Measurements from ENCODE around the gene OR9A4. TPM values are rescaled to one million over a fixed set of nuclear protein-coding genes. Genes with fewer than 3 reads are reported as not detected.
A peak's percentile ranks its signal among the peaks of the same experiment; 100 is the strongest.

OR9A4 gene
- total RNA-seq, 1 experiment from 2014 or later: not detected

DNA sequence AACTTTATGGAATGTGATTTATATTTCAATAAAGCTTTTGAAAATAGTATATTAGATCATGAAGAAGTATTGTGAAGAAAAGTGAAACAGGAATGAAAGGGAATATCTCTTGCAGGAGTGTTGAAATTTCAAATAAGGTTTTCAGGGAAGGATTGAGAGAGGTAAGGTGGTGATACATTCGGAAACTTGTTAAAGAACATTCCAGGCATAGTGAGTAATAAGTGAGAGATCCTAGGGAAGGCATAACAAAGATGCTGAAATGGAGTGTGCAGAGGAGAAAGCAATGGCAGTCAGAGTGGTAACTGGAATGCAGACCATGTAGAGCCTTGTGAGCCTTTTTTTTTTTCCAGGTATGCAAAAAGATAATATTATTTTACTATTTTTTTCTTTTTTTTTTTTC, 4.1 kb downstream of the OR9A4 start:
- Histone ChIP-seq H3K9ac (ENCODE audit: low read length) (no peak overlapping the region), H3K9me3 (ENCODE audit: low read length) (no peaks in the 10 kb centered on the region), H3K36me3 (ENCODE audit: low read depth, low read length) (no peaks in the 10 kb centered on the region), H3K79me2 (ENCODE audit: low read length) (no peaks in the 10 kb centered on the region), H3K4me2 (ENCODE audit: low read length) (no peak overlapping the region), H3K27ac (ENCODE audit: low read length) (no peak overlapping the region), H3K4me3 (ENCODE audit: low read length) (no peak overlapping the region), H3K27me3 (ENCODE audit: low read length) (peaks cover 15% of the 10 kb centered on the region; the same call in 1 of the 2 replicates), H3K9me2 (replicated peaks; ENCODE audit: low read length) (no peaks in the 10 kb centered on the region), H3K4me1 (ENCODE audit: insufficient read depth, low read length) (no peaks in the 10 kb centered on the region), H2AFZ (ENCODE audit: low read length) (no peak overlapping the region), H4K20me1 (ENCODE audit: low read length) (no peaks in the 10 kb centered on the region), H3F3A (ENCODE audit: low read length, unreplicated experiment) (no peaks in the 10 kb centered on the region)
- ATAC-seq (no peak), DNase-seq (peak; percentile 11)
- ChIA-PET CTCF (no interaction called here), POLR2A (ENCODE audit: unreplicated experiment) (no interaction called here)
- TF ChIP-seq EZH2 (IDR thresholded peaks at IDR 0.05; ENCODE audit: low read length, unreplicated experiment) (no peak), EZH2phosphoT487 (IDR thresholded peaks at IDR 0.05; ENCODE audit: borderline replicate concordance, low read length) (no peak)
- TF ChIP-seq, protein P1, sequence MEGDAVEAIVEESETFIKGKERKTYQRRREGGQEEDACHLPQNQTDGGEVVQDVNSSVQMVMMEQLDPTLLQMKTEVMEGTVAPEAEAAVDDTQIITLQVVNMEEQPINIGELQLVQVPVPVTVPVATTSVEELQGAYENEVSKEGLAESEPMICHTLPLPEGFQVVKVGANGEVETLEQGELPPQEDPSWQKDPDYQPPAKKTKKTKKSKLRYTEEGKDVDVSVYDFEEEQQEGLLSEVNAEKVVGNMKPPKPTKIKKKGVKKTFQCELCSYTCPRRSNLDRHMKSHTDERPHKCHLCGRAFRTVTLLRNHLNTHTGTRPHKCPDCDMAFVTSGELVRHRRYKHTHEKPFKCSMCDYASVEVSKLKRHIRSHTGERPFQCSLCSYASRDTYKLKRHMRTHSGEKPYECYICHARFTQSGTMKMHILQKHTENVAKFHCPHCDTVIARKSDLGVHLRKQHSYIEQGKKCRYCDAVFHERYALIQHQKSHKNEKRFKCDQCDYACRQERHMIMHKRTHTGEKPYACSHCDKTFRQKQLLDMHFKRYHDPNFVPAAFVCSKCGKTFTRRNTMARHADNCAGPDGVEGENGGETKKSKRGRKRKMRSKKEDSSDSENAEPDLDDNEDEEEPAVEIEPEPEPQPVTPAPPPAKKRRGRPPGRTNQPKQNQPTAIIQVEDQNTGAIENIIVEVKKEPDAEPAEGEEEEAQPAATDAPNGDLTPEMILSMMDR (conservative IDR thresholded peaks at IDR 0.05; ENCODE audit: low read depth, low read length): no peak
- no TSS peak for BruUV-seq (replicated peaks)
- intact Hi-C loops (cut with micrococcal nuclease): no loop called here

DNA sequence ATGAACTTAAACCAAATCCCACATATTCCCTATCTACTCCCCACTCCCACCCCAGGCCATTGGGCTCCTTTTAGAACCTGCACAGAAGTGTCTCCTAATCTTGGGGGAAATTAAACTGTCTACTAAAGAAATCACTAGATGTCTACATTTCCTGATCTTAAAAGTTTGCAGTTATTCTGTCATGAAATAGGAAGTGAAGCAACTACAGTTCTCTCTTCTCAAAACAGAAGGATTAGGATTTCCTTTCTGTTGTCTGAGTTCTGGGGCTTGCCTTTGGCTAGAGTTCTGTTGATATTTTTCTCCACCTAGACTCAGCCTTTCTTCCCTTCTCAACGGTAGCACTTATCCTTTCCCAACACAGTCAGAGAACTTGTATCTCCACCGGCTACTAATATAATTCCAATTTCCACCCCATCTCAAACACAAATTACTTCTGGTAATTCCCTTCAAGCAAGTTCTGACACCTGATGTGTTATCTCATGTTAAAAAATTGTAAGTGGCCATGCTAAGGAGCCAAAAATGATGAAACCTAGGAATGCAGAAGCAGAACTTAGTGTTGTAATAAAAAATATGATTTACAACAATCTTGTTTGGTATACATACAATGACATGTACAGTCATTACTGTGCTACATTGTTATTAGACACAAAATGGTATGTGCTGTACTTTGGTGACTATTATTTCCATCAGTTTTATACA, 12.1 kb downstream of the OR9A4 start:
- CTCF ChIA-PET: no interaction called here
- BruUV-seq (replicated peaks): no TSS peak
- ATAC-seq: no peak

DNA sequence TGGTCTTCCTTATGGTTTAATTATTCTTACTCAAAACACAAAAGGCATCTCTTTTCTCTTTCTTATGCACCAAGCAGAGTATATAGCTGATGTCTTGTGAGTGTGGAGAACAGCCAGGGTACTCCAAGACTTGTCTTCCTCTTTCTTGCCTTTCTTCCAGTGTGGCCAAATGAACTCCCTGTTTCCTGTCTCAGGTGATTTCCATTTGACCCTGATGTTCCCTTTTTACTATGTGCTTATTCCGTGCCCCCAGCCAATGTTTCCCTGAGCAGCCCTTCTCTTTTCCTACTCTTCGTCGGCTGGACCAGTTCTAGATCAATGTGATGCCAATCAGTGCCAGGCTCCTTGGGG, 12.6 kb downstream of the OR9A4 start:
- no peak overlapping the region for H3K4me3 ChIP-seq (ENCODE audit: low read length)
- no TSS peak for BruUV-seq (replicated peaks)
- peaks cover 19% of the 10 kb centered on the region for H3K27me3 ChIP-seq (ENCODE audit: low read length)
- no peaks in the 10 kb centered on the region for H3K9me3 ChIP-seq (ENCODE audit: low read length)
- H3K4me2 ChIP-seq (ENCODE audit: low read length): no peak overlapping the region
- POLR2A ChIA-PET (ENCODE audit: unreplicated experiment): no interaction called here
- H3F3A ChIP-seq (ENCODE audit: low read length, unreplicated experiment): no peaks in the 10 kb centered on the region
- H3K9me2 ChIP-seq (replicated peaks; ENCODE audit: low read length): no peaks in the 10 kb centered on the region
- TF ChIP-seq EZH2phosphoT487 (IDR thresholded peaks at IDR 0.05; ENCODE audit: borderline replicate concordance, low read length) (no peak), EZH2 (IDR thresholded peaks at IDR 0.05; ENCODE audit: low read length, unreplicated experiment) (no peak)
- TF ChIP-seq, protein P1 (conservative IDR thresholded peaks at IDR 0.05; ENCODE audit: low read depth, low read length): no peak
- no peak overlapping the region for H3K27ac ChIP-seq (ENCODE audit: low read length)
- DNase-seq (no peak), ATAC-seq (no peak)
- no peaks in the 10 kb centered on the region for H4K20me1 ChIP-seq (ENCODE audit: low read length)
- no peaks in the 10 kb centered on the region for H3K4me1 ChIP-seq (ENCODE audit: insufficient read depth, low read length)
- no peak overlapping the region for H2AFZ ChIP-seq (ENCODE audit: low read length)
- CTCF ChIA-PET: no interaction called here
- H3K79me2 ChIP-seq (ENCODE audit: low read length): no peaks in the 10 kb centered on the region
- no peaks in the 10 kb centered on the region for H3K36me3 ChIP-seq (ENCODE audit: low read depth, low read length)
- no peak overlapping the region for H3K9ac ChIP-seq (ENCODE audit: low read length)
- intact Hi-C loops (cut with micrococcal nuclease): no loop called here

More for the DNA sequence above, 12.1 kb downstream of the OR9A4 start:
- DNase-seq: no peak
- no peak for TF ChIP-seq EZH2phosphoT487 (IDR thresholded peaks at IDR 0.05; ENCODE audit: borderline replicate concordance, low read length)
- TF ChIP-seq EZH2 (IDR thresholded peaks at IDR 0.05; ENCODE audit: low read length, unreplicated experiment): no peak
- TF ChIP-seq, protein P1 (conservative IDR thresholded peaks at IDR 0.05; ENCODE audit: low read depth, low read length): no peak
- Histone ChIP-seq H4K20me1 (ENCODE audit: low read length) (no peaks in the 10 kb centered on the region), H3K4me3 (ENCODE audit: low read length) (no peak overlapping the region), H3K36me3 (ENCODE audit: low read depth, low read length) (no peaks in the 10 kb centered on the region), H2AFZ (ENCODE audit: low read length) (no peak overlapping the region), H3K9ac (ENCODE audit: low read length) (no peak overlapping the region), H3K27ac (ENCODE audit: low read length) (no peak overlapping the region), H3K9me3 (ENCODE audit: low read length) (no peaks in the 10 kb centered on the region), H3K4me2 (ENCODE audit: low read length) (no peak overlapping the region), H3F3A (ENCODE audit: low read length, unreplicated experiment) (no peaks in the 10 kb centered on the region), H3K27me3 (ENCODE audit: low read length) (peaks cover 19% of the 10 kb centered on the region), H3K79me2 (ENCODE audit: low read length) (no peaks in the 10 kb centered on the region), H3K4me1 (ENCODE audit: insufficient read depth, low read length) (no peaks in the 10 kb centered on the region), H3K9me2 (replicated peaks; ENCODE audit: low read length) (no peaks in the 10 kb centered on the region)
- intact Hi-C loops (cut with micrococcal nuclease): no loop called here
- POLR2A ChIA-PET (ENCODE audit: unreplicated experiment): no interaction called here

Measured in PC-3 (cell line).